ENCODE results near the gene SLC35B2. TPM values are rescaled to one million over a fixed set of nuclear protein-coding genes. Genes with fewer than 3 reads are reported as not detected.
A peak's percentile ranks its signal among the peaks of the same experiment; 100 is the strongest.

SLC35B2 gene
- total RNA-seq, 2 donors from 2014 or later = 16.5 to 22.3 TPM

DNA sequence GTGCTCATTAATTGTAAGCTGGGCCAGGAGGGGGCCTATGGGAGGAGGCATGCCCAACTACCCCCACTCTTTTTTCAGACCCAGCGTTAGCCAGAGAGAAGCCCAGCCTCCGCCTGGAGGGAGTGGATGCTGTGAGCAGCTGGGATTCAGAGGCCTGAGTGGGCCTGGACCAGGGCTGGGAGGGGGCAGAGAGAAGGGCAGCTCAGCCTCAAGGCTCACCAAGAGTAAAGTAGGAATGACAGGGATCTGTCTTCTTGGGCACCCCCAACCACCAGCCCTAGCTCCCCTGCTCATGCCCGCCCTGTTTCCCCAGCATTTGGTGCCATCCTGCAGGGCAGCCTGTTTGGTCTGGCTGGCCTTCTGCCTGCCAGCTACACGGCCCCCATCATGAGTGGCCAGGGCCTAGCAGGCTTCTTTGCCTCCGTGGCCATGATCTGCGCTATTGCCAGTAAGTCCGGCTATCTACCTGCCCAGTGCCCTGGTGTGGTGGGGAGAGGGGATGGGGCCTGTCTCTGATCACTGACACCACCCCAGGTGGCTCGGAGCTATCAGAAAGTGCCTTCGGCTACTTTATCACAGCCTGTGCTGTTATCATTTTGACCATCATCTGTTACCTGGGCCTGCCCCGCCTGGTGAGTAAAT lies 27.2 kb downstream of the SLC35B2 start:
- Mint-ChIP-seq H3K27ac (no peak overlapping the region), H3K9me3 (no peaks in the 10 kb centered on the region), H3K4me3 (no peak overlapping the region), H3K36me3 (ENCODE audit: low read depth) (peaks cover 57% of the 10 kb centered on the region), H3K27me3 (no peaks in the 10 kb centered on the region), H3K4me1 (no peaks in the 10 kb centered on the region)
- ATAC-seq (replicated peaks) = no peak

DNA sequence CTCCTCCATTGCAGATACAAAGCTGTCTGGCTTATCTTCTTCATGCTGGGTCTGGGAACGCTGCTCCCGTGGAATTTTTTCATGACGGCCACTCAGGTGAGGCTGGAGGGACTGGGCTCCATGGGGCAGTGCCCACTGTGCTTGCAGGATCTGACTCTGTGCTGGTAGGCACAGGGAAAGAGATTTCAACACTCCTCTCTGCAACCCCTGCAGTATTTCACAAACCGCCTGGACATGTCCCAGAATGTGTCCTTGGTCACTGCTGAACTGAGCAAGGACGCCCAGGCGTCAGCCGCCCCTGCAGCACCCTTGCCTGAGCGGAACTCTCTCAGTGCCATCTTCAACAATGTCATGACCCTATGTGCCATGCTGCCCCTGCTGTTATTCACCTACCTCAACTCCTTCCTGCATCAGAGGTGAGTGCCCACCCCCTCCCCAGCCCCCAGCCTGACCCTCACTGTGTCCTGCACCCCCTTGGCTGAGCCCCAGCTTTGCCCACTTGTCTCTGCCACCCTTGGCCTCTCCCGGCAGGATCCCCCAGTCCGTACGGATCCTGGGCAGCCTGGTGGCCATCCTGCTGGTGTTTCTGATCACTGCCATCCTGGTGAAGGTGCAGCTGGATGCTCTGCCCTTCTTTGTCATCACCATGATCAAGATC lies 27.8 kb downstream of the SLC35B2 start:
- Mint-ChIP-seq H3K9me3 (no peaks in the 10 kb centered on the region), H3K4me1 (peaks cover 5% of the 10 kb centered on the region)

DNA sequence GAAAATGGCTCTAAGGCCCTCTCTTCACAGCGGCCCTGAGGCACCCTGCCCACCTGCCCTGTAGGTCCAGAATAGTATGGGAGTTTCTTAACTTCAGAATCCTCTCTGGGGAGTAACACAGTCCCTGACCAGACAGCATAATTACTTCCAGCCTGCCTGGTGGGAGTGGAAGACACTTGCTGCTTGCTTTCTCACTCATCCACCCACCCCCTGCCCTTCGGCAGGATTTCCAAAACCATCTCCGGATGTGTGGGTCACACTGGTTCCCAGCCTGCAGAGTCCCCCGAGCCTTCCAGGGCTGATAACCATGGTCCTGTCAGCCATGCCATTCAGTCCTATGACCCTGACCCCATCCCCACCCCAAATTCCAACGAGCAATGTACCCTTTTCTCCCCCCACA lies 28.5 kb downstream of the SLC35B2 start:
- Mint-ChIP-seq H3K9me3 (no peaks in the 10 kb centered on the region), H3K4me1 (peaks cover 11% of the 10 kb centered on the region), H3K27ac (no peak overlapping the region), H3K4me3 (no peak overlapping the region), H3K36me3 (ENCODE audit: low read depth) (peaks cover 61% of the 10 kb centered on the region), H3K27me3 (no peaks in the 10 kb centered on the region)
- ATAC-seq (replicated peaks) = no peak

More for the DNA sequence above, 27.8 kb downstream of the SLC35B2 start:
- Mint-ChIP-seq H3K27ac (no peak overlapping the region), H3K27me3 (no peaks in the 10 kb centered on the region), H3K4me3 (no peak overlapping the region), H3K36me3 (ENCODE audit: low read depth) (peaks cover 62% of the 10 kb centered on the region)
- no peak for ATAC-seq (replicated peaks)

DNA sequence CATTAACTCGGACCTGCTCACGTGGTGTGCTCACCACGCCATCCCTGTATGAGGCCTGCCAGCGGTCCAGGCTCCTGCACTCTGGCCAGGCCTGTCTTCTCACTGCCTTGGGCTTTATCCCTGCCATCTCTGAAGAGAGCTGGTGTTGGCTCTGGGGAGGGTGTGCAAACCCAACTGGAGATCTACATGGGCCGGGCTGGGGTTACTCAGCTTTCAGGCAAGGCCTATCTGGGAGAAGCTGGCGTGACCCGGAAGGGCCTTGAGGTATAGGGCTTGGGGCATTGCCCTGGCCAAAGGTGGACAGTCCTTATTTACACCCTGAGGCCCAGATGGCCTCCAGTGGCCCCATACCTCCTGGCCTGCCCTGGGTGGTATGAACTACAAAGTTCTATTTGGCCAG lies 28.9 kb downstream of the SLC35B2 start:
- no peak overlapping the region for H3K4me3 Mint-ChIP-seq
- no peaks in the 10 kb centered on the region for H3K27me3 Mint-ChIP-seq
- H3K27ac Mint-ChIP-seq = no peak overlapping the region
- ATAC-seq (replicated peaks) = no peak
- H3K36me3 Mint-ChIP-seq (ENCODE audit: low read depth) = peaks cover 57% of the 10 kb centered on the region
- H3K4me1 Mint-ChIP-seq = peaks cover 11% of the 10 kb centered on the region
- no peaks in the 10 kb centered on the region for H3K9me3 Mint-ChIP-seq

DNA sequence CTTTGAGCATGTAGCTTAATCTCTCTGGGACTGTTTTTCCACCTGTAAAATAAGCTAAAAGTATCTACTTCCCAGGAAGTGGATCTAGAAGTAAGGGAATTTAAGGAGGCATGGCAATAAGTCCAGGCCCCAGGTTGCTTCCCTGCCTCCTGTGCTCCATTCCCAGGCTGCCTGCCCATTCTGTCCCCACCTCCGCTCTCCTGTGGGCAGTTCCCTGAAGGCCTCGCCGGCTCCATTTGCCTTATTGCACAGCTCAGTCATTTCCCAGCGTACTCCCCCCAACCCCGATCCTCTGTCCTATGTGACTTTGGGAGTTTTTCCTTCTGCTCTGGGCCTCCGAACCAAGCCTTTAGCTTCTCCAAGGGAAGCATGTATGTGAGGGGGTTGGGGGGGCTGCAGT lies 29.3 kb downstream of the SLC35B2 start:
- no peak for ATAC-seq (replicated peaks)
- peaks cover 12% of the 10 kb centered on the region for H3K4me1 Mint-ChIP-seq
- no peak overlapping the region for H3K27ac Mint-ChIP-seq
- H3K4me3 Mint-ChIP-seq = no peak overlapping the region
- no peaks in the 10 kb centered on the region for H3K9me3 Mint-ChIP-seq
- H3K27me3 Mint-ChIP-seq = no peaks in the 10 kb centered on the region
- H3K36me3 Mint-ChIP-seq (ENCODE audit: low read depth) = peaks cover 53% of the 10 kb centered on the region

DNA sequence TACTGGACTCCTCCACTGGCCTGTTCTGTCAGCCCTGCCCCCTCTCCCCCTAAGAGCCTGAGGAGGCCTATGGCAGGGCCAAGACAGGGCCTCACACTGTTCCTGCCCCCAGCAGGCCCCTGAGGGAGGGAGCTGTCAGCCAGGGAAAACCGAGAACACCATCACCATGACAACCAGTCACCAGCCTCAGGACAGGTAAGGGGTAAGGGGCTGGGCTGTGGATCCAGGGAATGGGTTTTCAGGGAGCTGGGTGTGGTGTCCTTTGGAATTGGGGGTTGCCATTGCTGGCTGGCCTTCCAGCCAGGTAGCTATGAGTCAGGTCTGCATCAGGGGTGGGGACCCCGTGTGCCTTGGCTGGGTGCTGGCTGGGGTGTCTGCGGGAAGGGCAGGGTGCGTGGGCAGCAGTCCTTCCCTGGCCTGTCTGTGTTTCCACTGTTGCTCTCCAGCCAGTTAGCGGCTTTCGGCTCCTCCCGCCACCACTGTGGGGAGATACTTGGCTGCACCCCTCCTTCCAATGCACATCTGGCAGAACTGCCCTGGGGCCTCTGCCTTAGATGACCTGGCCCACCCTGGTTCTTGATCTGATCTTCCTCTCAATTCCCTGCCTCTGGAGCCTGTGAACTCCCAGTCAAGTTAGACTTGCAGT lies 30.1 kb downstream of the SLC35B2 start:
- Mint-ChIP-seq H3K27me3 (no peaks in the 10 kb centered on the region), H3K4me3 (no peak overlapping the region), H3K27ac (no peak overlapping the region), H3K4me1 (peaks cover 16% of the 10 kb centered on the region), H3K36me3 (ENCODE audit: low read depth) (peaks cover 45% of the 10 kb centered on the region), H3K9me3 (no peaks in the 10 kb centered on the region)
- ATAC-seq (replicated peaks) = no peak

DNA sequence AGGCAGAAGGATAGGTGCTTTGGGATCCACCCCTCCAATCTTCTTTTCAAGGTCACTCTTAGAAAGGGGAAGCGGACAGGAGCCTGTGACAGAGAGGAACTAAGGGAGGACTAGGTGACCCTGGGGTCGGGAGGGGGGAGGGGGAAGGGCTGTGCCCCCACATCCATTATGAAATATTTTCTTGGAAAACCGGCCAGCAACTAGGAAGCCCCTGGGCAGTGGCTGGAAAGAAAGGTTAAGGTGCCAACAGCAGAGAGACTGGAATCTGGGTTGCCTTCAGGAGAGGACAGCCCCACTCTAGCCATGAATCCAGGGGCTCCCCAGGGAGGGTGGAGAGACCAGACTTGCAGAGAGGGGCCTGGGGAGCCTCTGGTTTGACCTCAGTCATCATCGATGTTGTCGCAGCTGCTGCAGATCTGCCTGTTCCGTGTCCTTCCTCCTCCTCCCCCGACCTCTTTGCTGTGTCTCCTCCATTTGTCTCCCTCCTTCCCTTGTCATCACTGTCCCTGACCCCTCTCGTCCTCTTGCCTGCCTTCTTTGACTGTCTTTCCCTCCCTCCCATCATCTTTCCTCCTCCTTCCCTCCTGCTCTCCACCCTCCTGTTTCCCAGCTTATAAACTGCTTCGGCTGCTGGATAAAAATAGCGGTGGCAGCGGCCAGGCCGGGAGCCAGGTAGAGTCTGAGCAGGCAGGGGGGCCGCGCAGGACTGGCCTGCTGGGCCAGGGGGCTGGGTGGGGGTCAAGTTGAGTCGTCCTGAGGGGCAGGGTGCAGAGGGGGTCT lies 30.8 kb downstream of the SLC35B2 start:
- no peak overlapping the region for H3K4me3 Mint-ChIP-seq
- no peak for ATAC-seq (replicated peaks)
- H3K36me3 Mint-ChIP-seq (ENCODE audit: low read depth) = peaks cover 38% of the 10 kb centered on the region
- no peaks in the 10 kb centered on the region for H3K9me3 Mint-ChIP-seq
- no peaks in the 10 kb centered on the region for H3K27me3 Mint-ChIP-seq
- H3K4me1 Mint-ChIP-seq = peaks cover 16% of the 10 kb centered on the region
- H3K27ac Mint-ChIP-seq = no peak overlapping the region

DNA sequence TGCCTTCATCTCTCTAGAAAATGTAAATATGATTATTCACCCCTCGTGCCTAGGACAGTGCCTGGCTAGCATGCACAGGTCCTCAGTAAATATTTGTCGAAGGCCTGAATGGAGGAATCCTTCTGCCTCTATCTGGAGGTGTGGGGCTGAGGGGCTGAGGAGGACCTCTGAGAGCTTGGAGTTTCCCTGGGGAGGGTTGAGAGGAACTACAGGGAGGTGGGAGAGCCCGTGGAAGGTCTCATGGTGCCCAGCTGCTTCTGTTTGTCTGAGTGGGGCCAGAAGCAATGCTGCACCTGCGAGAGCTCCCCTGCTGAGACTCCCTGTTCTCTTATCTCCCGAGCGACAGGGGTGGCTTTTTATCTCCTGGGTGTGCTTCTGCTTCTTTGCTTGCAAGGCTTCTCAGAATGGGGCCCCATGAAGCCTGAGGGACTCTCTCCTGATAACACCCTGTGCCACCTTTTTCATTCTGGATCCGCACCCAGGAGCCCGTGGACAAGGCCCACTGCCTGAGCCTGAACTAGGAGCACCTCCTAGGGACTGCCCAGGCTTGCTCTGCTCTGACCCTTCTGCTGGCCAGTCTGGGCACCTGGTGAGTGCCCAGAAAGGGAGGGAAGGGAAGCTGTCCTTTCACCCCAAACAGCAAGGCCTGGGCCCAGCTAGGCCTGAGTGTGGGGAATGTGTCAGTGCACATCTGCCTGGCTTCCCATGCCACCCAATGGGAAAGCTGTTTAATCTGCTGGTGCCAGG lies 31.6 kb downstream of the SLC35B2 start:
- H3K36me3 Mint-ChIP-seq (ENCODE audit: low read depth) = peaks cover 30% of the 10 kb centered on the region
- ATAC-seq (replicated peaks) = no peak
- peak overlapping the region; percentile 92 for H3K4me3 Mint-ChIP-seq
- H3K9me3 Mint-ChIP-seq = no peaks in the 10 kb centered on the region
- no peak overlapping the region for H3K27ac Mint-ChIP-seq
- no peaks in the 10 kb centered on the region for H3K27me3 Mint-ChIP-seq
- H3K4me1 Mint-ChIP-seq = peaks cover 16% of the 10 kb centered on the region

DNA sequence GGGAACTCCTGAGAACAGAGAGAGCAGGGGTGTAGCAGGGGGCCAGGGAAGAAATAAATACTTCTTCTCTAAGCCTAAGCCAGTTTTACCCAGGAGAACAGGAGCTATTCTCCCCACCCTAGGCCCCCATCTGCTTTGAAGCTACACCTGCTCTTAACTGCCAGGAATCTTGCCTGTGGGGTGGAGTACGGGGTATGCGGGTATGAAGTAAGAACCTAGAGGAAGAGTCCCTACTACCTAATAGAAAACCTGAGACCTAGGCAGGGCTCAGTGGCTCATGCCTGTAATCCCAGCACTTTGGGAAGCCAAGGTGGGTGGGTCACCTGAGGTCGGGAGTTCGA lies 32.4 kb downstream of the SLC35B2 start:
- H3K27ac Mint-ChIP-seq = peak overlapping the region; percentile 80
- no peak for ATAC-seq (replicated peaks)
- H3K4me3 Mint-ChIP-seq = peak overlapping the region; percentile 92
- H3K9me3 Mint-ChIP-seq = no peaks in the 10 kb centered on the region
- no peaks in the 10 kb centered on the region for H3K27me3 Mint-ChIP-seq
- peaks cover 22% of the 10 kb centered on the region for H3K36me3 Mint-ChIP-seq (ENCODE audit: low read depth)
- H3K4me1 Mint-ChIP-seq = peaks cover 16% of the 10 kb centered on the region

DNA sequence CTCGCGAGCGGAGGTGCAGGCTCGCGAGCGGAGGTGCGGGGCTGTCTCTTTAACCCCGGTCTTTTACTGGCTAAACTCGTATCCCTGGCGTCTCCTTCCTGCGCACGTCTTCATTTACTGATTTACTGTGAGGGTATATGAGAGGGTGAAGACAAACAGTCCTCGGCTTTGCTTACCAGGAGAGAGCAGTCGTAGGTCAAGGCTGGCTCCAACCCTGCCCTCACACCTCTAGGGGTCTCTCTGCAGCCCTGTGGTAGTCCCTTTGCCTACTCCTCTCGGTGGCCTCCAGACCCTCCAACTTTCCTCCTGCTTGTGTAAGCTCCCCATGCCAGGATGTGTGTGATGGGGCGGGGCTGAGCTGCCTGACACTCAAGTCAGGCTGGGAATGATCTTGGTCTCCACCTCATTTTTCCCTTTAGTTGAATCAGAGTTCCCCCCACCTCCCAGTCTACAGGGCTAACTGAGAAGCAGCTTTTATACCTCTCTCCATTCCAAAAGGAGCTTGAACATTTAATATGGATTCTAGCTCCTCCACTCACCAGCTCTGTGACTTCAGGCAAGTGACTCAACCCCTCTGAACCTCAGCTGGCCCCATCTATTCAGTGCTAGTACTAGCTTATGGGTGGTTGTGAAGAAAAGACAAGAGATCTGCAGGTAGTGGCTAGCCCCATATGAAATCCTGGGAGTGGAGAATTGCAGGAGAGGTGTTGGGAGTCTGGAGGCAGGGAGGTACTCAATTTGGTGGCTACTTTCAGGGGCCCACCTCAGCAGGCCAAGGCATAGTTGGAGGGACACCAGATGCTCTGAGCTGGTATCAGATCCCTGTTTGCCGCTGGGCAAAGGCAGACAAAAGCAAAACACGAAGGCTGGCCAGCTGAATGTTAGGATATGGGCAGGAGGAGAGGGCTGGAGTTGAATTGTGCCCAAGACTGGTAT lies 33.0 kb downstream of the SLC35B2 start:
- Mint-ChIP-seq H3K4me3 (peak overlapping the region; percentile 92), H3K9me3 (no peaks in the 10 kb centered on the region), H3K4me1 (peaks cover 16% of the 10 kb centered on the region), H3K27ac (peak overlapping the region; percentile 80), H3K36me3 (ENCODE audit: low read depth) (peaks cover 16% of the 10 kb centered on the region), H3K27me3 (no peaks in the 10 kb centered on the region)
- peak; percentile 22 for ATAC-seq (replicated peaks)

DNA sequence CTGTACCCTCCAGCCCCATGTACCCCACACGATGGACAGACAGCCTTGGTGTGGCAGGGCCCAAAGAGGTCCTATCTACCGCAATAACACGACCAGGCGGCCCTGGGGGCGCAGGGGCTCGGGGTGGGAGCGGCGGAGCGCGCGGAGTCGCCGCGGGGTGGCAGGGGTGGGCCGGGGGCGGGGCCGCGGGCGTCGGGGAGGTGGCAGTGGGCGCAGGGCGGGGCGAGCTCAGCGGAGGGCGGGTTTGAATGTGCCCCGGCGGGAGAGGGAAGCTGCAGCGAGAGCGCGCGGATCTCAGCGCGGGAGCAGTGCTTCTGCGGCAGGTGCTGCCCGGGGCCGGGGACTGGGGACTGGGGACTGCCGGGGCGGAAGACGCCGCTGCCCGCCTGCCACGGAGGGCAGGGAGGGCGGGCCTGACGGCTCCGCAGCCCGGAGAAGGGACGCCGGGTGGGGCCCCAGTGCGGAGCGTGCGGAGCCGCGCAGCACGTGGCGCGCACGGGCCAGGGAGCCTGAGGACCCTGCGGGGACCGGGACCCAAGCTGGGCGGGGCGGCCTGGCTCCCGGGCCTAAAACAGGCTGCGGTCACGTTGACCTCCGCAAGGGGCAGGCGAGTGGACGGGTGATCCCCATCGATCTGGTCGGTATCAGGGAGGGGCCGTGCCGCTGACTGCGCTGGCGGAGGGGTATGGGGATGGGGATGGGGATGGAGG lies 33.9 kb downstream of the SLC35B2 start, which contains the start of gene SLC29A1:
TSS of gene SLC29A1 (plus strand) at position 277 of the 710 bp plus-strand sequence. CDS start 3,719 bp downstream, outside the sequence.
- ATAC-seq (replicated peaks) = peak; percentile 77
- no peaks in the 10 kb centered on the region for H3K27me3 Mint-ChIP-seq
- no peaks in the 10 kb centered on the region for H3K9me3 Mint-ChIP-seq
- peaks cover 16% of the 10 kb centered on the region for H3K4me1 Mint-ChIP-seq
- H3K36me3 Mint-ChIP-seq (ENCODE audit: low read depth) = peaks cover 8% of the 10 kb centered on the region
- H3K4me3 Mint-ChIP-seq = peak within 1 kb of the TSS; percentile 92
- H3K27ac Mint-ChIP-seq = peak within 1 kb of the TSS; percentile 80

DNA sequence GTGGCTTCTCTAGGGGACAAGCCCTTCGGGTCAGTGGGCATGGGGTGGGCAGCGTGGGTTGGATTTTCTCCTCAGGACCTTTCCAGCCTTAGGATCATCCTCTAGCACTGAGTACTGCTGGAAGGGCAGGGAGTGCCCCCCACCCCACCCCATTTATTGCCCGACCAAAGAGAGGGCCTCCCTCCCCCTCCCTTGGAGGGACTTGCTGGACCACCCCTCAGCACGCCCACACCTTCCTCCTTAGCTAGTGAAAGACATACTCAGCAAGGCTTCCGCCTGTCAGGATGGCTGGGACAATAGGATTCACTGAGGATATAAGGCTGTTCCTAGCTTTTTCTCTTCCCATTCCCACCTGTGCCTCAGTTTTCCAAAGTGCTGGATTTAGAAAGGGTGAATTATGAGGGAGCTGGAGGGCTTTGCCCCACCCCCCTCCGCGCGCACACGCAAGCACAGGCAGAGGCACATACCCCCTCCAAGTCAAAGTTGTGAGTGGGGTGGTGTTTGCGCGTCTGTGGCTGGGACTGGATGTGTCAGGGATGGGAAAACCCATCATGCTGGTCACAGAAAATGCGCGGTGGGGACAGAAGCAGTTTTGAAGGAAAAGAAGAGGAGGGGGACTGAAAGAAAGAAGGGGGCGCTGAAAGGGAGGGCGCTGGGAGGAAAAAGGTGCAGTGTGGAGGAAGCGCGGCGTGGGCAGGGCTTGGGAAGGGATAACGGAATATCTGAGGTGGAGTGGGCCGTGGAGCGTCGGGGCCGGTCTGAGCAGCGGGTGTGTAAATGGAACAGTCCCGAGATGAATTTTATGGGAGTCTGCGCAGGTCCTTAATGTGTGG lies 34.6 kb downstream of the SLC35B2 start:
- Mint-ChIP-seq H3K27me3 (no peaks in the 10 kb centered on the region), H3K4me3 (peak overlapping the region; percentile 92), H3K9me3 (no peaks in the 10 kb centered on the region), H3K4me1 (peaks cover 16% of the 10 kb centered on the region), H3K27ac (peak overlapping the region; percentile 42), H3K36me3 (ENCODE audit: low read depth) (peaks cover 8% of the 10 kb centered on the region)
- peak; percentile 26 for ATAC-seq (replicated peaks)

Measured in activated T-helper 17 cell treated with anti-CD3 and anti-CD28 coated beads, Interleukin-2, amount 50 U/mL, for 72 hours (primary cell).